Lower leg skin (tissue), 4 donors: ENCODE data around the gene CACNA1A. TPM values are rescaled to one million over a fixed set of nuclear protein-coding genes. Genes with fewer than 3 reads are reported as not detected.

Experiments
- DNase-seq, 2 donors: peaks; one replicate each; pipeline ENCODE4 v3.0.0-alpha.2; 2019; ENCODE audit warnings: low spot score in 2 of 2
- H3K4me3 ChIP-seq: fragments of 200-600 bp; sonication (generic); 2 replicates; pipeline ENCODE4 v1.5.1; 2017; ENCODE audit warnings: mild to moderate bottlenecking, low read depth; ENCODE audit not compliant: poor library complexity, severe bottlenecking
- POLR2A ChIP-seq, 2 donors: fragments of 450-650 bp; IDR thresholded peaks; one replicate each; pipeline ENCODE4 v1.6.1; 2016 to 2017; ENCODE audit warnings: antibody characterized with exemption in 2 of 2, mild to moderate bottlenecking in 1 of 2, moderate library complexity in 1 of 2
- WGBS, 2 donors: methylation state at CpG; one replicate each; pipeline ENCODE4 v1.1.5; 2018; 5-methylcytosine and 5-hydroxymethylcytosine counted together
- intact Hi-C: fragments of 100-400 bp; cut with DNase I; formaldehyde crosslinking; loops from one replicate; pipeline ENCODE4 v1.15.0; 2023; ENCODE audit warnings: low total_unique reads
- total RNA-seq, 4 donors: library from RNA; depleted of rRNA; stranded (reverse); fragments of >200 nt; gene quantifications; one replicate each; pipeline ENCODE4 v1.1.0, GENCODE V29; 2016
- TF ChIP-seq, protein P1 (sequence below), 3 donors: fragments of 450-650 bp; IDR thresholded peaks; one replicate each; pipeline ENCODE4 v1.5.1; 2016; ENCODE audit warnings: antibody characterized with exemption in 3 of 3, mild to moderate bottlenecking in 3 of 3, moderate library complexity in 2 of 3

Gene CACNA1A
- total RNA-seq, 4 donors from 2014 or later = 0.16 to 0.46 (median 0.22) TPM; not detected in 1

DNA sequence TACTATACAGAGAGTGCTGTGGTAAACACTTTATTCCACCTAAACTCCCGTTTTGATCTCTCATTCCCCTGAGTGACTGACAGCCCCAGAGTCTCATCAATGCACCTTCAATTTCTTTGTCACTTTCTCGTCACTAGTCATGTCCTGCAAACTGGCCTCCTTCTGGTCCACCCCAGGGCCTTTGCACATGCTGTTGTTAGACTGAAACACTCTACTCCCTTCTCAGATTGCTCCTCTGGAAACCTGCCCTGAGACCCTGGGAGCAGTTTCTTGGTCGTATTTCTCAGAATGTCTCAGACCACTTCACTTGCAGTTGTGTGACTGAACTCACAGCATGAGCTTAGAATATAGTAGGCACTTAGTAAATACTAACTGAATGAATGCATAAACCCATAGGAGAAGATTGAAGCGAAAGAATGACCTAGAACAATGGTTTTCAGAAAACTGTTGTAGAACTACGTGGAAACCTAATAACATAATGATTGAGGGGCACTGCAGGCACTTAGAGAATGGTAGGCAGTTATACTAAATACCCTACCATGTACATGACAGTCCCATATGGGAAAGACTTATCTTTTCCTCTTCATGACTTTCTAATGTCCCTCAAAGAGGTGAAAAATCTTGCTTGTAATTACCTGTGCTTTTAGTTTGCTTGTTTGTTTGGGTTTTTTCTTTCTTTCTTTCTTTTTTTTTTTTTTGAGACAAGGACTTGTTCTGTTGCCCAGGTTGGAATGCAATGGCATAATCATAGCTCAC is 211.3 kb downstream of the CACNA1A start:
- WGBS, 2 donors = 79 to 80% methylated on average over 5 of the region's 5 CpGs
- no peak overlapping the region for H3K4me3 ChIP-seq
- DNase-seq = no peak
- TF ChIP-seq, protein P1, sequence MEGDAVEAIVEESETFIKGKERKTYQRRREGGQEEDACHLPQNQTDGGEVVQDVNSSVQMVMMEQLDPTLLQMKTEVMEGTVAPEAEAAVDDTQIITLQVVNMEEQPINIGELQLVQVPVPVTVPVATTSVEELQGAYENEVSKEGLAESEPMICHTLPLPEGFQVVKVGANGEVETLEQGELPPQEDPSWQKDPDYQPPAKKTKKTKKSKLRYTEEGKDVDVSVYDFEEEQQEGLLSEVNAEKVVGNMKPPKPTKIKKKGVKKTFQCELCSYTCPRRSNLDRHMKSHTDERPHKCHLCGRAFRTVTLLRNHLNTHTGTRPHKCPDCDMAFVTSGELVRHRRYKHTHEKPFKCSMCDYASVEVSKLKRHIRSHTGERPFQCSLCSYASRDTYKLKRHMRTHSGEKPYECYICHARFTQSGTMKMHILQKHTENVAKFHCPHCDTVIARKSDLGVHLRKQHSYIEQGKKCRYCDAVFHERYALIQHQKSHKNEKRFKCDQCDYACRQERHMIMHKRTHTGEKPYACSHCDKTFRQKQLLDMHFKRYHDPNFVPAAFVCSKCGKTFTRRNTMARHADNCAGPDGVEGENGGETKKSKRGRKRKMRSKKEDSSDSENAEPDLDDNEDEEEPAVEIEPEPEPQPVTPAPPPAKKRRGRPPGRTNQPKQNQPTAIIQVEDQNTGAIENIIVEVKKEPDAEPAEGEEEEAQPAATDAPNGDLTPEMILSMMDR (IDR thresholded peaks at IDR 0.05) = no peak
- TF ChIP-seq POLR2A (IDR thresholded peaks at IDR 0.05) = no peak
- intact Hi-C loops = no loop called here

DNA sequence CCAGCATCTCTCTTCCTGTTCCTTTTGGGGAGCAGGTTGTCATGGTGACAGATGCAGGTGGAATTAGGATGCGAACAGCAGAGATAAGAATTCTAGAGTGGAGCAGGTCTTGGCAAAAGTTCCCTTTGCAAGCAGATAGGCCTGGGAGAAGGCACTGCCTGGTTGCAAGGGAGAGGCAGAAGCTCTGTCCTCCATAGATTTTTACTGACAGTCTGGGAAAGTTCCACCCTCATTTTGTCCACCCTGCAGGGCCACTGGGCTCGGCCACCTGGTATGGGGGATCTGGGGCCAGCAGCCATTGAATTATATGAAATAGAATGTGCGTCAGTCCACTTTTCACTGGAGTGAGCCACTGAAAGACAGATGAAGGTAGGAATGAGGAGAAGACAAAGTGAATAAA is 214.4 kb downstream of the CACNA1A start:
- WGBS, 2 donors = 83 to 91% methylated on average over 3 of the region's 3 CpGs
- DNase-seq = no peak
- no peak overlapping the region for H3K4me3 ChIP-seq
- intact Hi-C loops = no loop called here
- TF ChIP-seq POLR2A (IDR thresholded peaks at IDR 0.05) = no peak
- TF ChIP-seq, protein P1 (IDR thresholded peaks at IDR 0.05) = no peak

DNA sequence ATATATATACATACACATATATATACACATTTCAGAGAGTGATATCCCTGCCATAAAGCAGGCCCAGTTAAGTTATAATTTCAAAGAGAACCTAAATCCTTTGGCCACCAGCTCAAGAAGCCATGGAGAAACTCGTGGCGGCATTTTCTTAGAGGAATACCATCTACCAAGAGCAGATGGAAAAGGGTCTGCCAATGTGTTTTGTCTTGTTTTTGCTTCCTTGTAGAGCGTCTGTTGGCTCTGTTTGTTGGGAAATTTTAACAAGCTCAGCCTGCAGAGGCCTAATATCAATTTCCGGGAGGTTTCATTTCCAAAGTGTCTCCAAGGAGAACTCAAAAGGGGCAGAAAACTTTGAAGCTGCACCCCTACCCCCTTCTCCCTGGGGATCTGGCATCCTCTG is 215.5 kb downstream of the CACNA1A start:
- TF ChIP-seq, protein P1 (IDR thresholded peaks at IDR 0.05) = no peak
- TF ChIP-seq POLR2A (IDR thresholded peaks at IDR 0.05) = no peak
- 64 to 84% methylated on average over 4 of the region's 4 CpGs for WGBS, 2 donors
- intact Hi-C loops = no loop called here
- DNase-seq = no peak
- H3K4me3 ChIP-seq = no peak overlapping the region

DNA sequence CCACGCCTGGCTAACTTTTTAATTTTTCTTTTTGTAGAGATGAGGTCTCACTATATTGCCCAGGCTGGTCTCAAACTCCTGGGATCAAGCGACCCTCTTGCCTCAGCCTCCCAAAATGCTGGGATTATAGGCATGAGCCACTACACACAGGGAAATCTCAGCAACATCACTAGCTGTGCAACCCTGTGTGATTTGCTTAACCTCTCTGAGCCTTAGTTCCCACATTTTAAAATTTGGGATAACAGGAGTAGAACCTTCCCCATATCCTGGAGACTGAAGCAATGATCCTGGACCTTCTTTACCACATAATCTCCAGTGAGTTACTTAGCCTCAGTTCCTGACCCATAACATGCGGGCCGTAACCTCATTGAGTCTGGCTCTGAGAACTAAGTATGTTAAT is 217.0 kb downstream of the CACNA1A start:
- no peak overlapping the region for H3K4me3 ChIP-seq
- no peak for TF ChIP-seq POLR2A (IDR thresholded peaks at IDR 0.05)
- TF ChIP-seq, protein P1 (IDR thresholded peaks at IDR 0.05) = no peak
- WGBS, 2 donors = 85 to 87% methylated on average over 4 of the region's 4 CpGs
- DNase-seq = no peak
- intact Hi-C loops = no loop called here

DNA sequence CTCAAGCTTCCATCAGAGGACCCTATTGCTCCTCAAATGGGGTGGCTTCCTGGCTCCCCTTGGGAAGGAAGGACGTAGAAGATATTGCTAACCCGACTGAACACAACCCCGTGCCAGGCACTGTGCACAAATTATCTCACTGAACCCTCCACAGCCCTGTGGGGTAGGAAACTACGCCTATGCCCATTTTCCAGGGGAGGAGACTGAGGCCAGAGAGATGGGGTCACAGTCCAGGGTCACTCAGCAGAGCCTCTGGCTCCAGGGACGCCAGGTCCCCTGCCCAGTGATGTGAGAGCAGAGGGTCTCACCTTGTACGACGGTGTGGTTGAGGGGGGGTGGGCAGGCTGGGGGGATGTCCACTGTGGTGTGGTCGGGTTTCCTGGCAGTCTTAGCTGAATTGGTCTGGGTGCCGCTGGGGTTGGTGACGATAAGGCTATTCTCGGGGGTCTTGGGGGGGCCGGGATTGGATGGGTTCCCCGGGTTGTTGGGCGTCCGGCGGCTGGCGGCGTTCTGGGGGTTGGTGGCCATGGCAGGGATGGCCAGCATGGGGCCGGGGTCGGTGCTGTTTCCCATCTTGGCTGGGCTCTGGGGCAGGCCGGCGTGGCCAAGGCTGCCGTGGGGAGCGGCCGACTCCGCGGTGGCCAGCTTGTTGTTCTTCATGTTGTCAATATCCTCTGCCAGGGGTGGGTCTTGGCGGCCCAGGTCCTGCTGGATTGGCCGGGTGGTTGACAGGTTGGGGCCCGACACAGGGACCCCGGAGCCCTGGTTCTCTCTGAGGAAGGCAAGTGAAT is 219.9 kb downstream of the CACNA1A start:
- intact Hi-C loops = no loop called here
- WGBS, 2 donors = 85 to 91% methylated on average over 28 to 31 of the region's 31 CpGs
- no peak for DNase-seq
- TF ChIP-seq, protein P1 (IDR thresholded peaks at IDR 0.05) = no peak
- TF ChIP-seq POLR2A (IDR thresholded peaks at IDR 0.05) = no peak
- H3K4me3 ChIP-seq = peak overlapping the region; percentile 7
